ENCODE results near the gene MRPL44.
"Not testable (repeated sequence)": the region's sequence is repeated elsewhere in the genome, so short reads cannot be mapped to it uniquely, and the experiment has no call there.

Gene MRPL44

GRCh38 chr2:223973606-223974005, 16.3 kb downstream of the MRPL44 start:
- DNase-seq, result no peak

GRCh38 chr2:223976635-223977226, 19.5 kb downstream of the MRPL44 start:
- DNase-seq, result no peak

- no peak for DNase-seq
Observed at GRCh38 chr2:223978451-223978850, 21.2 kb downstream of the MRPL44 start.

GRCh38 chr2:223979730-223980396, 22.6 kb downstream of the MRPL44 start:
- DNase-seq, result no peak

GRCh38 chr2:223980397-223980735, 23.1 kb downstream of the MRPL44 start:
- DNase-seq, result no peak

GRCh38 chr2:223980803-223981202, 23.5 kb downstream of the MRPL44 start:
- no peak for DNase-seq

GRCh38 chr2:223981241-223981640, 24.0 kb downstream of the MRPL44 start:
- DNase-seq, result no peak

- no peak for DNase-seq
Observed at GRCh38 chr2:223989206-223989855, 32.1 kb downstream of the MRPL44 start.

GRCh38 chr2:223989856-223990232, 32.6 kb downstream of the MRPL44 start:
- no peak for DNase-seq

- DNase-seq, result no peak
Observed at GRCh38 chr2:223991611-223992010, 34.3 kb downstream of the MRPL44 start.

- DNase-seq, result peak; percentile 64
Observed at GRCh38 chr2:223993634-223994232, 36.5 kb downstream of the MRPL44 start.

GRCh38 chr2:223994562-223995162, 37.4 kb downstream of the MRPL44 start:
- no peak for DNase-seq

GRCh38 chr2:223995569-223995968, 38.3 kb downstream of the MRPL44 start:
- DNase-seq, result no peak

- no peak for DNase-seq
Observed at GRCh38 chr2:223996391-223996790, 39.1 kb downstream of the MRPL44 start.

- no peak for DNase-seq
Observed at GRCh38 chr2:223997938-223998337, 40.7 kb downstream of the MRPL44 start.

GRCh38 chr2:223998948-223999347, 41.7 kb downstream of the MRPL44 start:
- DNase-seq, result no peak

GRCh38 chr2:223999862-224000261, 42.6 kb downstream of the MRPL44 start:
- no peak for DNase-seq

GRCh38 chr2:224000662-224001061, 43.4 kb downstream of the MRPL44 start:
- not testable (repeated sequence) for DNase-seq

- no peak for DNase-seq
Observed at GRCh38 chr2:224004105-224004695, 46.9 kb downstream of the MRPL44 start.

- DNase-seq, result no peak
Observed at GRCh38 chr2:224008702-224009261, 51.5 kb downstream of the MRPL44 start.

GRCh38 chr2:224009605-224010315, 52.5 kb downstream of the MRPL44 start:
- DNase-seq, result no peak

GRCh38 chr2:224011837-224012236, 54.6 kb downstream of the MRPL44 start:
- no peak for DNase-seq

Data from CD4-positive, alpha-beta T cell treated with Interleukin-21 for 1 hour (primary cell).